ENCODE results near the gene RAG1.

Gene RAG1

DNA sequence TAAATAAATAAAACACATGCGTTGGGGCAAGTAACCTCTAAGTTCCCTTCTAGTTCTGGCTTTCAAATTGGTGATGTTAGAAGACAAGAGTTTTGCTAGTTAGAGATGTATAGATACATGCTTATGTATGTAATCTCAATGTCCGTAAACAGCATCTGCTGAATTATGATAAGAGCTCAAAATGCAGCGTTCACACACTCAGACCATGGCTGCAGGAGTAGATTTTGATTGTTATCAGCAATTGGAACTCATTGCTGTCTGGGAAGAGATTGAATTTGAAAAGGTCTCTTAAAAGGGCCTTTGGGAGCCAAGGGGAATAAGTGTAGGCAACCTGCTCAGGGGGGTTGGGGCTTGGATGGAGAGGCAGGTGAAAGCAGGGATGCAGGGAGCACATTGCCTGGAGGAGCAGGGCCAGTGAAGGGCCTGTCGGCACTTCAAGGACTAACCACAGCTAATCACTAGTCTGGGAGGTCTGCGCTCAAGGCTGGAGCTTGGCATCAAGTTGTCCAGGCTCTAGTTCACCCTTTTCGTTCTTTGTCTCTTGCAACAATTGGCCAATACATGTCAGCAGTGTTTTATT is 2.7 kb upstream of the RAG1 start:
- H4K20me1 ChIP-seq (ENCODE audit: insufficient read depth, low read length, poor library complexity, severe bottlenecking): no peaks in the 10 kb centered on the region
- H3K79me2 ChIP-seq (ENCODE audit: insufficient read depth, low read length): no peaks in the 10 kb centered on the region
- no peak overlapping the region for H3K4me2 ChIP-seq (ENCODE audit: low read depth, low read length, poor library complexity, severe bottlenecking)
- no peak overlapping the region for H3K4me3 ChIP-seq (ENCODE audit: low read length, poor library complexity, severe bottlenecking)
- TF ChIP-seq, protein P1, sequence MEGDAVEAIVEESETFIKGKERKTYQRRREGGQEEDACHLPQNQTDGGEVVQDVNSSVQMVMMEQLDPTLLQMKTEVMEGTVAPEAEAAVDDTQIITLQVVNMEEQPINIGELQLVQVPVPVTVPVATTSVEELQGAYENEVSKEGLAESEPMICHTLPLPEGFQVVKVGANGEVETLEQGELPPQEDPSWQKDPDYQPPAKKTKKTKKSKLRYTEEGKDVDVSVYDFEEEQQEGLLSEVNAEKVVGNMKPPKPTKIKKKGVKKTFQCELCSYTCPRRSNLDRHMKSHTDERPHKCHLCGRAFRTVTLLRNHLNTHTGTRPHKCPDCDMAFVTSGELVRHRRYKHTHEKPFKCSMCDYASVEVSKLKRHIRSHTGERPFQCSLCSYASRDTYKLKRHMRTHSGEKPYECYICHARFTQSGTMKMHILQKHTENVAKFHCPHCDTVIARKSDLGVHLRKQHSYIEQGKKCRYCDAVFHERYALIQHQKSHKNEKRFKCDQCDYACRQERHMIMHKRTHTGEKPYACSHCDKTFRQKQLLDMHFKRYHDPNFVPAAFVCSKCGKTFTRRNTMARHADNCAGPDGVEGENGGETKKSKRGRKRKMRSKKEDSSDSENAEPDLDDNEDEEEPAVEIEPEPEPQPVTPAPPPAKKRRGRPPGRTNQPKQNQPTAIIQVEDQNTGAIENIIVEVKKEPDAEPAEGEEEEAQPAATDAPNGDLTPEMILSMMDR (conservative IDR thresholded peaks at IDR 0.05; ENCODE audit: low read length): no peak
- no peak for TF ChIP-seq EZH2phosphoT487 (IDR thresholded peaks at IDR 0.05; ENCODE audit: borderline replicate concordance)
- H2AFZ ChIP-seq (ENCODE audit: low read length): no peak overlapping the region; the same call in 1 of the 2 replicates
- H3K9ac ChIP-seq (ENCODE audit: low read depth, low read length, poor library complexity, severe bottlenecking): no peak overlapping the region
- no peaks in the 10 kb centered on the region for H3K27me3 ChIP-seq (ENCODE audit: insufficient read depth, low read length, poor library complexity, severe bottlenecking)
- H3F3A ChIP-seq (ENCODE audit: low read depth): no peaks in the 10 kb centered on the region
- H3K9me3 ChIP-seq (ENCODE audit: insufficient read depth, low read depth, low read length): no peaks in the 10 kb centered on the region
- no peaks in the 10 kb centered on the region for H3K9me2 ChIP-seq (replicated peaks; ENCODE audit: low read depth, low read length)
- H3K36me3 ChIP-seq (ENCODE audit: insufficient read depth, low read length): no peaks in the 10 kb centered on the region
- peaks cover 22% of the 10 kb centered on the region for H3K4me1 ChIP-seq (ENCODE audit: insufficient read depth, low read length, poor library complexity, severe bottlenecking)

DNA sequence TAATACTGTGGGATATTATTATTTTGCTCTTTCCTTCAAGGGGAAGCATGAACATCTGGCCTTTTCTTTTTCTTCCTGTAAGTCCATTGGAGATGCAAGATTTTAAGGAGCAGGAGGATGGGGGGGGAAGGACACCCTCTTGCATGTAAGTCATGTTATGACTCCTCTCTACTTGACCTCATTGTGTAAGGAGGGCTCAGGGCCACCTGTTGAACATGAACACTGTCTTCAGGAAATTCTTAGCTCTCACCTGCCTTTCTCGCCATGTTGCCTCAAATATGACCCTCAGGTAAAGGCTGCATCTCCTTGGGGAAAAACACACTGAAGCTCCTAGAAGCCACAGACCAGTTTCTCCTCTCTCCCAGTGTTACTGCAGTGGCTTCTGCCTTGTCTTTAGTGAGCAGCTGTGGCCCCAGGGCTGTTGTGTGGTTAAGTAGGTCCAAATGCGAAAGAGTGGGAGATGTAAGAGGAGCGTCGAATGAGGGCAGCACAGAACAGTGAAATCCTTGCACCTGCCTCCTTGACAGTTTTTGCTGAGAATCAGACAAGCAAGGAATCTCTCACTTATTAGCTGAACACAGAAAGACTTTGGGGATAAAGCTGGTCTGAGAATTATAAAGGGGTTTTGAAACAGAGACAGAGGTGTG is 1.3 kb upstream of the RAG1 start:
- Histone ChIP-seq H3F3A (ENCODE audit: low read depth) (no peaks in the 10 kb centered on the region), H3K27me3 (ENCODE audit: insufficient read depth, low read length, poor library complexity, severe bottlenecking) (no peaks in the 10 kb centered on the region), H3K4me1 (ENCODE audit: insufficient read depth, low read length, poor library complexity, severe bottlenecking) (peaks cover 22% of the 10 kb centered on the region), H3K4me2 (ENCODE audit: low read depth, low read length, poor library complexity, severe bottlenecking) (no peak overlapping the region), H3K9me3 (ENCODE audit: insufficient read depth, low read depth, low read length) (no peaks in the 10 kb centered on the region), H3K36me3 (ENCODE audit: insufficient read depth, low read length) (no peaks in the 10 kb centered on the region), H2AFZ (ENCODE audit: low read length) (no peak overlapping the region; the same call in 1 of the 2 replicates), H3K9ac (ENCODE audit: low read depth, low read length, poor library complexity, severe bottlenecking) (no peak overlapping the region), H3K9me2 (replicated peaks; ENCODE audit: low read depth, low read length) (no peaks in the 10 kb centered on the region), H3K79me2 (ENCODE audit: insufficient read depth, low read length) (no peaks in the 10 kb centered on the region), H3K4me3 (ENCODE audit: low read length, poor library complexity, severe bottlenecking) (no peak overlapping the region), H4K20me1 (ENCODE audit: insufficient read depth, low read length, poor library complexity, severe bottlenecking) (no peaks in the 10 kb centered on the region)
- no peak for TF ChIP-seq EZH2phosphoT487 (IDR thresholded peaks at IDR 0.05; ENCODE audit: borderline replicate concordance)
- TF ChIP-seq, protein P1 (conservative IDR thresholded peaks at IDR 0.05; ENCODE audit: low read length): no peak

DNA sequence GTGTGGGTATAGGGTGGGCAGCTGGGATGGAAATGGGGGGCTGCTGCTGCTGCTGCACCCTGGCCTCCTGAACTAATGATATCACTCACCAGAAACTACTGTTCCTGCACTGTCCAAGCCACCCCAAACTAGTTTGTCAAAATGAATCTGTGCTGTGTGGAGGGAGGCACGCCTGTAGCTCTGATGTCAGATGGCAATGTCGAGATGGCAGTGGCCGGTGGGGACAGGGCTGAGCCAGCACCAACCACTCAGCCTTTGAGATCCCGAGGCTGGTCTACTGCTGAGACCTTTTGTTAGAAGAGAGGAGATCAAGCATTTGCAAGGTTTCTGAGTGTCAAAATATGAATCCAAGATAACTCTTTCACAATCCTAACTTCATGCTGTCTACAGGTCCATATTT is 1.3 kb downstream of the RAG1 start:
- Histone ChIP-seq H3K9me3 (ENCODE audit: insufficient read depth, low read depth, low read length) (no peaks in the 10 kb centered on the region), H3K79me2 (ENCODE audit: insufficient read depth, low read length) (no peaks in the 10 kb centered on the region), H3K4me3 (ENCODE audit: low read length, poor library complexity, severe bottlenecking) (no peak overlapping the region), H3K9me2 (replicated peaks; ENCODE audit: low read depth, low read length) (no peaks in the 10 kb centered on the region), H3K9ac (ENCODE audit: low read depth, low read length, poor library complexity, severe bottlenecking) (no peak overlapping the region), H3K36me3 (ENCODE audit: insufficient read depth, low read length) (no peaks in the 10 kb centered on the region), H4K20me1 (ENCODE audit: insufficient read depth, low read length, poor library complexity, severe bottlenecking) (no peaks in the 10 kb centered on the region), H2AFZ (ENCODE audit: low read length) (no peak overlapping the region), H3F3A (ENCODE audit: low read depth) (no peaks in the 10 kb centered on the region), H3K4me1 (ENCODE audit: insufficient read depth, low read length, poor library complexity, severe bottlenecking) (peaks cover 22% of the 10 kb centered on the region), H3K4me2 (ENCODE audit: low read depth, low read length, poor library complexity, severe bottlenecking) (no peak overlapping the region), H3K27me3 (ENCODE audit: insufficient read depth, low read length, poor library complexity, severe bottlenecking) (no peaks in the 10 kb centered on the region)
- TF ChIP-seq, protein P1 (conservative IDR thresholded peaks at IDR 0.05; ENCODE audit: low read length): no peak
- no peak for TF ChIP-seq EZH2phosphoT487 (IDR thresholded peaks at IDR 0.05; ENCODE audit: borderline replicate concordance)
